Activated CD8-positive, alpha-beta memory T cell treated with anti-CD3 and anti-CD28 coated beads for 36 hours (primary cell): ENCODE data around the gene OPCML. TPM values are rescaled to one million over a fixed set of nuclear protein-coding genes. Genes with fewer than 3 reads are reported as not detected.

ENCODE experiments used
- CTCF ChIA-PET: fragments of 350-600 bp; sonication (Branson Sonifier 250); formaldehyde crosslinking; loops from one replicate; lab custom pipeline; 2021; ENCODE audit warnings: antibody characterized with exemption; lab: Charles Lee
- POLR2A ChIA-PET: fragments of 350-600 bp; sonication (Branson Sonifier 250); formaldehyde crosslinking; loops from one replicate; lab custom pipeline; 2021; ENCODE audit warnings: antibody characterized with exemption; lab: Charles Lee
- total RNA-seq, 2 experiments: library from RNA; stranded (reverse); gene quantifications; one replicate each; pipeline ENCODE4 v1.2.3, GENCODE V29; 2021

OPCML gene
- total RNA-seq, 2 experiments from 2014 or later: not detected

- ChIA-PET CTCF (no interaction called here), POLR2A (no interaction called here)
Observed at GRCh38 chr11:133507185-133507584, 25.1 kb downstream of the OPCML start.

- CTCF ChIA-PET: no interaction called here
Observed at GRCh38 chr11:133506551-133507094, 25.7 kb downstream of the OPCML start.

GRCh38 chr11:133506023-133506422, 26.3 kb downstream of the OPCML start:
- ChIA-PET POLR2A (no interaction called here), CTCF (no interaction called here)

More at GRCh38 chr11:133506551-133507094, 25.7 kb downstream of the OPCML start:
- POLR2A ChIA-PET: no interaction called here

- CTCF ChIA-PET: no interaction called here
Observed at GRCh38 chr11:133504906-133505305, 27.4 kb downstream of the OPCML start.

DNA sequence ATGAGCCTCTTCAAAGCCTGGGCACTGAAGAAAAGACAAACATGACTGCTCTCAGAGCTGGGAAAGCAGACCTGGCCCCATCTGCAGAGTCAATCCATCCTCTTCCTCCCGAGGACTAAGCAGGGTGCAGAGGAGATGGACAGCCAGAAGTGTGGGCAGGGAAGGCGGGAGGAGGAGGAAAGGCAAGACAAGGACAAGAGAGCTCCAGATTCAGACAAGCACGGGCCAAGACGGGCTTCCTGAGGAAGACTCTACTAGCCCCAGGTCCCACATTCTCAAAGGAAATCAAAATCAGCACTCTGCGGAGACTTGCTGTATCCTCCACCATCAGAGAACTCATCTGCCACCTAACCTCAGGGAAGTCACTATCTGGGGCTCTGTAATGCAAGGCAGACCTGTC, 28.5 kb downstream of the OPCML start:
- ChIA-PET CTCF (no interaction called here), POLR2A (no interaction called here)

More at GRCh38 chr11:133504906-133505305, 27.4 kb downstream of the OPCML start:
- POLR2A ChIA-PET: no interaction called here

- CTCF ChIA-PET: no interaction called here
- POLR2A ChIA-PET: no interaction called here
Observed at GRCh38 chr11:133503236-133503635, 29.1 kb downstream of the OPCML start.

DNA sequence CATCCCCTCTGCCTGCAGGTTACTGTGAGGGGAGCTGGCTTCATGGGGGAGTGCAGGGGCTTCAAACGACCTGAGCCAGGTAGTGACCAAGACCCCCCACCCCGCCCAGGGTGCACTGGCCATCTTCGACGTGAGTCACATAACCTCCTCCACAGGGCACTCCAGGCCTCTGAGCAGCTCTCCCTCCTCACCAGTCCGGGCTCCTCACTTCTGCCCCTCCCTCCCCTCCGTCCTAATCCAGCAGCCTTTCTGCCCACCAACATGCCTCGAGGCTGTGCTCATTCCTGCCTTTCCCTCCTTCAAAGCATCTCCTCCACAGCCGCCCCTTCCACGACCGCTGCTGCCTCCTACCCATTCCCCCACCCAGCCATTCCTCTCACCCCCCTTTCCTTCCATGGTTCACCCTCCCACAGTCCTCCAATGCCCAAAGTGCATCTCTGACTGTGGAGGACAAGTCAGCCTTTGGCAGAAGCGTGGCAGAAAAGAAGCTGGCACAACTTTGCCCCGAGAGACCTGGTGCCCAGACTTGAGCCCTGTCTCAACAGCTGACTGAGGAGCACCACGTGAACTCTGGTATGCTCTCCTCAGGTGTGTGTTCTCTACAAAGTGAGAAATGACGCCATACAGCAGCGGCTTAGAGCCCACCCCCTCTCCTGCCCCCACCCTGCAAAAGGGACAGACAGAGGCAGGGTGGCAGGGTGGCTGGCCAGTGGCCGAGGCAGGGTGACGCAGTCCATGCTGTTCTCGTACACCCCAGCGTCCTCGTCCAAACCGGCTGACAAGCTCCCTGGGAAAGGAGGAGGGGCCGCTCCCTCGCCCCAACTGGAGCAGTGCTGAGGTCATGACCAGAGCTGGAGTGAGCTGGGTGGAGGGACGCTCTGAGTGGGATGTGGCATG, 30.4 kb downstream of the OPCML start:
- POLR2A ChIA-PET: no interaction called here
- CTCF ChIA-PET: no interaction called here

- ChIA-PET POLR2A (no interaction called here), CTCF (no interaction called here)
Observed at GRCh38 chr11:133500936-133501335, 31.4 kb downstream of the OPCML start.

DNA sequence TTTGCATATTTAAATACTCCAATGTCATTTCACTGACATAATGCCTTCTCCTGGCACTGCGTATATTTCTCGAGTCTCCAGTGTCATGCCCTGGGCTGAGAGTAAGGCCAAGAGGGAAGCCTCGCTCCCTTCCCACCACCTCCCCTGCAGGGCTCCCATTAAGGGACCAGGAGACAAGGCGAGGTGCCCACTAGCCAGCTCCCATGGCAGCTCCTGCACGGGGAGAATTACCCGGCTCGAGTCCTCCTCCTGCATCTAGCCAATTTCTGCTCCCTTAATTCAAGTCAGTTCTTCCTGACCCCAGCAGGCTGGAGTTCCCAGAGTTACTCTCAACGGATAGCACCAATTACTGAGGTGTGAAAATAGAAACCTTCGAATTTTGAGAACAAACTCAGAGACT, 31.9 kb downstream of the OPCML start:
- CTCF ChIA-PET: no interaction called here
- POLR2A ChIA-PET: no interaction called here

- ChIA-PET CTCF (no interaction called here), POLR2A (no interaction called here)
Observed at GRCh38 chr11:133498969-133499368, 33.3 kb downstream of the OPCML start.

- POLR2A ChIA-PET: no interaction called here
- CTCF ChIA-PET: no interaction called here
Observed at GRCh38 chr11:133497477-133498140, 34.7 kb downstream of the OPCML start.

DNA sequence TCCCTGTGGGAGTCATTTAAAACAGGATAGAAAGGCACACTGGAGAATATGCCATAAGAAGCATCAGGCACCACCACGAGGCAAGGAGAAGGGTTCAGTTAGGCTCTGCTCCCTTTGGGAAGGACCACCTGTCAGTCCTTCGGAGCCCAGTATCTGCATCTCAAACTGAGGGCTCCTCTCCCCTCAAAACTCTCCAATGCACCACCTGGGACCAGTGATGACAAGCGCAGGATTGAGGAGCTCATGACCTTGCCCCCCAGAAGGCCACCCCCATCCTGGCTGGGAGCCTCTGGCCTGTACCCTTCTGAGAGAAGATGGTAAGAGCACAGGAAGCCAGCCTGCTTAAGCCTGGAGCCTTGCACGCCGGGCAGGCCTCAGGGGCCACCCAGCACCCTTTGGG, 39.4 kb downstream of the OPCML start:
- ChIA-PET POLR2A (no interaction called here), CTCF (no interaction called here)

DNA sequence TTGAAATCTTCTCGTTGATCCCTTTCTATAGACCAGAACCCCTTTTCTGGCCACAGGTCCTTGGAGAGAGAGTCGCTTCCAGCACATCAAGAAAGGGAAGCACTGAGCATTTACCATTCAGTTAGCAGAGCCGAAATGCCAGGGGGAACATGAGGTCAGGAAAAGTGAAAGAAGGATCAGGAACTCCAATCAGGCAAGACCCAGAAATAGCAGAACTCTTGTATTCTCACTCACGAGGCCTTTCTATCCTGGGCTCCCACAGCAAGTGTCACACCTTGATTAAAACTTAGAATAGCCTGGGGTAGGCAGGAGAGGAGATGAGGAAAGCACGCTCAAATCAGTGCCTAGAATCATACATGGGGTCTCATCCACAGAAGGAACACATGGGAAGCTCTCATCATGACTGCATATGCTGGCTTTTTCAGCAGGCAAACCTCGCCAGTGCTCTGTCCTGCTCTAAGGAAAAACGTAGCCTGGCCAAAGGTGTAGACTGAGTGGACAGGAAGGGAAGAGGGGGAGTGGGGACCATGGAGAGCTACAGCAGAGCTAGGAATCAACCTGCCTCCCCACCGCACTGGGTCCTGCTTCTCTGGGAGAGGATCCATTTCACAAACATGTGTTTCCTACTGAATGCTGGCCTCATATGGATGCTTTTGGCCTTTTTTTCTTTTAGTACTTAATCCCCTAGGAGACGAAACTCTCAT, 40.5 kb downstream of the OPCML start:
- ChIA-PET POLR2A (no interaction called here), CTCF (no interaction called here)

- POLR2A ChIA-PET: no interaction called here
- CTCF ChIA-PET: no interaction called here
Observed at GRCh38 chr11:133480722-133481121, 51.6 kb downstream of the OPCML start.

GRCh38 chr11:133479209-133479608, 53.1 kb downstream of the OPCML start:
- CTCF ChIA-PET: no interaction called here
- POLR2A ChIA-PET: no interaction called here

DNA sequence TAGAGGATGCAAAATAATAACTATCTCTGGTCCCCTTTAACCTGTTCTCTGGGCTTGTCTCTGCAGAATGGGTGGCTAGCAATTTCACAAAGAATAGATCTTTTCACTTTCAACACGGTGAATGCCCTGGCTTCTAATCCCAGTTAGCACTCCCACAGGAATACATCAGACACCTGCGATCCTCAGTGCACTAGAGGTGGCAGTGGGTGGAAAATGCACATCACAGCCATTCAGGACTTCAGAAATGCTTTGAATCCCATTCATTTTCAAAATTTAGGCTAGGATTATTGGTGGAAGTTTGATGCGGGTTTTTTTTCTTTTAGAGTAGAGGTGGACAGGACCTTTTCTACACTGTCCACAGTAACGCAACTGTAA, 55.1 kb downstream of the OPCML start:
- CTCF ChIA-PET: no interaction called here
- POLR2A ChIA-PET: no interaction called here

DNA sequence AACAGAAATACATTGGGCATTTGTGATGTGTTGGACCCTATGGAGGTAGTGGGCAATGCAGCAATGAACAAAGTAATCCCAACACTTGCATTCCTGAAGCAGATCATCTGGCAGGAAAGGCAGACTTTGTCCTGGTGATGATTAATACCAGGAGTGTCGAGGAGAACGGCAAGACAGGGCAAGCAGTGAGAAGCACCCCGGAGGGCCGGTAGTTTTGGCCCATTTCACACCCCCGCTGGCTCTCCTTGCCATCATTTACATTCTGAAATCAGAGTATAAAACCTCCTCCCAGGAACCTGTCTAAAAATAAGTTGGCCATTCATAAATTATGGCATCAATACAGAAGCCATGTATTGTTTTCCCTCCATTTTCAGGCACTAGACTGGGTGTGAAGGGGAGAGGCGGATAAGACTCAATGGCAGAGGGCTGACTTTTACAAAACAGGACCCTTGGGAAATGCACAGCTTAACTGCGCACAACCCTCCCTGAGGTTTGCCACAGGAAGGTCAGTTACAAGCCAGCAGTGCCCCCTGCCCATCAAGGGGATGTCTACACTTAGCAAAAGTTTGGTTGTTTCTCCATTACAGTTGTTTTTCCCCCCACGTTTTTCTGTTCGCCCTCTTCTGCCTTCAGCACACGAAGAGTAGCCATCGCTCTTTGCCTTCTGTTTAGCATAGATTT, 55.6 kb downstream of the OPCML start:
- CTCF ChIA-PET: no interaction called here
- POLR2A ChIA-PET: no interaction called here

DNA sequence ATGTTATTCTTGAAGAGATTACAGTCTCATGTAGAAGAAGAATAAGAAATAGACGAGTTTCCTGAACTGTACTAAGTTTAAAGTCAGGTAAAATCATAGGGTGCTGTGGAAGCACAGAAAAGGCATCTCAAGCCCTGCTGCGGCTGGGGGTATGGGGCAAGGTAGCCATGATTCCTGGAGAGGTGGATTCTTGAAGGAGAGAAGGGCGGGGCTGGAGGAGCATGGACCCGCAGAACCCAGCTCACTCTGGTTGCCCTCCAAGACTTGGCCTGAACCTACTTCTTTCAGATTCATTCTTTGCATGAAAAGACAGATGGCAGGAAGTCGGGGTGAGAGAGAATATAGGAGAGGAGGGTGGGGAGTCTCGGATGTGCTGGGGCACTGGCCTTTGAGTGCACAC, 57.8 kb downstream of the OPCML start:
- CTCF ChIA-PET: no interaction called here

GRCh38 chr11:133467686-133468085, 64.6 kb downstream of the OPCML start:
- ChIA-PET POLR2A (no interaction called here), CTCF (no interaction called here)

More for the DNA sequence above, 57.8 kb downstream of the OPCML start:
- POLR2A ChIA-PET: no interaction called here
